GM12892 (cell line): ENCODE results near the gene MYH1.

Source experiments
- POLR2A ChIP-seq: IDR thresholded peaks from 2 replicates; pipeline ENCODE4 v1.6.1; 2011; ENCODE audit warnings: low read depth, low read length, control low read depth
- POLR2AphosphoS5 ChIP-seq: IDR thresholded peaks from 2 replicates; pipeline ENCODE4 v1.6.1; 2011; ENCODE audit warnings: low read depth, low read length, control low read depth
- TAF1 ChIP-seq: IDR thresholded peaks from 2 replicates; pipeline ENCODE4 v1.6.1; 2011; ENCODE audit warnings: low read depth, mild to moderate bottlenecking, control low read depth, low read length, borderline replicate concordance

DNA sequence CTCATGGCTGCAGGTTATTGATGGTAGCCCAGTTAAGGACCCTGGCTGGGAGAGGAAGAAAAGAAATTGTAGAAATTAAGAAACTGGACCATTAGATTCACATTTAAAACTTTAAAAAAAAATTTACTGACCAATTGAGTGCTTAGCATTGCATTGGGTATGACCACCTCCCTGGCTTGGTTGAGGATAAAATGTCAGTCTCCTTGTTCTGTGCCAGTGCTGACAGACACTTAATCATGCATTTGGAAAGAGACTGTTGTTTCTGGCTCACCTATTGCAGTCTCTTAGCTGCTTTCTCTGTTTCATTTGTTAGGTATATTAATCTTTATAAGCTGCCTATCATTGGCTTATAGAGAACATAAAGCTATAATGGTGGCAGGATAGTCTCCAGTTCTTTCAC lies 1.7 kb downstream of the MYH1 start:
- TF ChIP-seq POLR2AphosphoS5, result no peak
- no peak for TF ChIP-seq TAF1
- no peak for TF ChIP-seq POLR2A
